GM06990 (cell line): Measurements from ENCODE around the gene ACOD1.
A peak's percentile ranks its signal among the peaks of the same experiment; 100 is the strongest.

ENCODE experiments used
- DNase-seq: peaks from one replicate; pipeline ENCODE4 v3.0.0-alpha.2; 2011; ENCODE audit not compliant: insufficient read length; ENCODE audit errors: extremely low read depth
- H3K27me3 ChIP-seq: replicated peaks from 2 replicates; pipeline ENCODE4 v1.6.0; 2011; ENCODE audit warnings: low read length; ENCODE audit not compliant: control insufficient read depth, insufficient read depth
- H3K36me3 ChIP-seq: 2 replicates; pipeline ENCODE4 v1.5.1; 2011; ENCODE audit warnings: low read length; ENCODE audit not compliant: control insufficient read depth, insufficient read depth
- H3K4me3 ChIP-seq: replicated peaks from 2 replicates; pipeline ENCODE4 v1.5.1; 2011; ENCODE audit warnings: low read depth, mild to moderate bottlenecking, control low read depth, low read length
- TF ChIP-seq, protein P1 (sequence below): IDR thresholded peaks from 2 replicates; pipeline ENCODE4 v1.5.1; 2011; ENCODE audit warnings: low read length, control low read depth, mild to moderate bottlenecking, inconsistent platforms; ENCODE audit not compliant: insufficient read depth, poor library complexity, severe bottlenecking

Gene ACOD1

GRCh38 chr13:77001963-77002587, 53.8 kb downstream of the ACOD1 start:
- Histone ChIP-seq H3K4me3 (no peak overlapping the region), H3K36me3 (peaks cover 3% of the 10 kb centered on the region), H3K27me3 (no peaks in the 10 kb centered on the region)
- TF ChIP-seq, protein P1, sequence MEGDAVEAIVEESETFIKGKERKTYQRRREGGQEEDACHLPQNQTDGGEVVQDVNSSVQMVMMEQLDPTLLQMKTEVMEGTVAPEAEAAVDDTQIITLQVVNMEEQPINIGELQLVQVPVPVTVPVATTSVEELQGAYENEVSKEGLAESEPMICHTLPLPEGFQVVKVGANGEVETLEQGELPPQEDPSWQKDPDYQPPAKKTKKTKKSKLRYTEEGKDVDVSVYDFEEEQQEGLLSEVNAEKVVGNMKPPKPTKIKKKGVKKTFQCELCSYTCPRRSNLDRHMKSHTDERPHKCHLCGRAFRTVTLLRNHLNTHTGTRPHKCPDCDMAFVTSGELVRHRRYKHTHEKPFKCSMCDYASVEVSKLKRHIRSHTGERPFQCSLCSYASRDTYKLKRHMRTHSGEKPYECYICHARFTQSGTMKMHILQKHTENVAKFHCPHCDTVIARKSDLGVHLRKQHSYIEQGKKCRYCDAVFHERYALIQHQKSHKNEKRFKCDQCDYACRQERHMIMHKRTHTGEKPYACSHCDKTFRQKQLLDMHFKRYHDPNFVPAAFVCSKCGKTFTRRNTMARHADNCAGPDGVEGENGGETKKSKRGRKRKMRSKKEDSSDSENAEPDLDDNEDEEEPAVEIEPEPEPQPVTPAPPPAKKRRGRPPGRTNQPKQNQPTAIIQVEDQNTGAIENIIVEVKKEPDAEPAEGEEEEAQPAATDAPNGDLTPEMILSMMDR = no peak
- no peak for DNase-seq

- H3K36me3 ChIP-seq = peaks cover 5% of the 10 kb centered on the region
- H3K27me3 ChIP-seq = no peaks in the 10 kb centered on the region
- DNase-seq = no peak
- TF ChIP-seq, protein P1 = peak; percentile 52
- no peak overlapping the region for H3K4me3 ChIP-seq
These were observed 54.4 kb downstream of the ACOD1 start for GRCh38 chr13:77002590-77003190.
